ENCODE data around the gene RNU6-1.

The RNU6-1 gene

DNA sequence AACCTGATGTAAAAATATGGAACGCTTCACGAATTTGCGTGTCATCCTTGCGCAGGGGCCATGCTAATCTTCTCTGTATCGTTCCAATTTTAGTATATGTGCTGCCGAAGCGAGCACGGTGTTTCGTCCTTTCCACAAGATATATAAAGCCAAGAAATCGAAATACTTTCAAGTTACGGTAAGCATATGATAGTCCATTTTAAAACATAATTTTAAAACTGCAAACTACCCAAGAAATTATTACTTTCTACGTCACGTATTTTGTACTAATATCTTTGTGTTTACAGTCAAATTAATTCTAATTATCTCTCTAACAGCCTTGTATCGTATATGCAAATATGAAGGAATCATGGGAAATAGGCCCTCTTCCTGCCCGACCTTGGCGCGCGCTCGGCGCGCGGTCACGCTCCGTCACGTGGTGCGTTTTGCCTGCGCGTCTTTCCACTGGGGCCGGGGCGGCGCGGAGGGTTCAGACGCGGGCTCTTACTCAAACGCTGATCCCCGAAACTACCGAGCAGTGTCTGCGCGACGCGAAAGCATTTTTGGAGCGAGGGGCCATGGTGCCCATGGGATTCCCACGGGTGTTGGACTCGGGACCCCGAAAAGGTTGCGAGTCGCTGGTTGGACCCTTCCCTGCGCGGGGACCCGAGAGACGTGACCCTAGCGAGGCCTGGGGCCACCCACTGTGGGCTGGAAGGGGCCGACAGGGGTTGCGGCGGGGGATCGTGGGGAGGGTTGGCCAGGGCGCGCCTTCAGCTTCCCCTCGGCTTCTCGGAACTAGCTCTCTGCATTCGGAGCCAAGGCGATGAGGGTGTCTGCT, at the start of gene RNU6-1:
RNU6-1 (minus strand) TSS at position 117 of the 820 bp plus-strand sequence.
- DNase-seq, result peak; percentile 96

DNA sequence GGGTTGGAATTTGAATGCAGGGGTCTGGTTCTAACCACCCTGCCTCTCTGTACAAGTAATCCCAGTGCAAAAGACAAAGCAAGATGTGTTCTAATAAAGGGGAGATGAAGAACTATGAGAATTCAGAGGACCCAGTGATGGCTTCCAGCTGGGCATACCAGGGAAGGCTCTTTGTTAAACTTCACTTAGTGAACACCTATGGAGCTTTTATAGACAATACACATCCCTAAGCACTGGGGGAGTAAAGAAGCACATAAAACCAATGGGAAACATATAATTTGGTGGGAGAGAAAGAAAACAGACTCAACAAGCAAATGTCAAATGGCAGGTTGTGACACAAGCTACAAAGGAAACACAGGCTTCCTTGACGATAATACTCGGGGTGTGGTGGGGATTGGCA, 47.9 kb upstream of the RNU6-1 start:
- DNase-seq, result no peak

DNA sequence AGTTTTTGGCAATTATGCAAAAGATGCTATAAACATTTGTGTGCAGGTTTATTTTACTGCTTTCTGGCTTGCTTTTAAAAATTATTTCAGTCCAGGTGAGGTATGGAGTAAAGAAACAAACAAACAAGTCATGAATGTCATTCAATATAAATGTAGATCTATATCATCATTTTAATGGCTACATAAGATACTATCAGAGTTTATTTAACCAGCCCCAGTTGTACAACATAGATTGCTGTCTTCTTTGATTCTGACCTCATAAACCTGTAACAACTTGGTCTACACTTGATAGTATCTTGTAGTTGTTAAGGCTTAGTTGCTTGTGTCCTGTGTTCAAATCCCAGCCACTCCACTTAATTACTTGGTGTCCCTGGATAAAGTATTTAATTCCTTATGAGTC, 46.0 kb upstream of the RNU6-1 start:
- no peak for DNase-seq

DNA sequence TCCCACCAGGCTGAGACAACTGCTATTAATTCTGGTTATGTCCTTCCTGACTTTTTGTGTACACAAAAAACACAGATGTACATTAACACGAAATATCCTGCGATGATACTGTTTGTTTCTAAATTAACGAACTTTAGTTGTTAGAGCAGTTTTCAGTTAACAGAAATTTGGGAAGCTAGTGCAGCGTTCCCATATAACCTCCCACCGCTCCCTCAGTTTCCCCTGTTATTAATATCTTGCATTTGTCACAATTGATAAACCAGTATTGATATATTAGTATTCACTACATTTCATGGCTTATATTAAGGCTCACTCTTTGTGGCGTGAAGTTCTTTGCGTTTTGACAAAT, 45.3 kb upstream of the RNU6-1 start:
- no peak for DNase-seq

DNA sequence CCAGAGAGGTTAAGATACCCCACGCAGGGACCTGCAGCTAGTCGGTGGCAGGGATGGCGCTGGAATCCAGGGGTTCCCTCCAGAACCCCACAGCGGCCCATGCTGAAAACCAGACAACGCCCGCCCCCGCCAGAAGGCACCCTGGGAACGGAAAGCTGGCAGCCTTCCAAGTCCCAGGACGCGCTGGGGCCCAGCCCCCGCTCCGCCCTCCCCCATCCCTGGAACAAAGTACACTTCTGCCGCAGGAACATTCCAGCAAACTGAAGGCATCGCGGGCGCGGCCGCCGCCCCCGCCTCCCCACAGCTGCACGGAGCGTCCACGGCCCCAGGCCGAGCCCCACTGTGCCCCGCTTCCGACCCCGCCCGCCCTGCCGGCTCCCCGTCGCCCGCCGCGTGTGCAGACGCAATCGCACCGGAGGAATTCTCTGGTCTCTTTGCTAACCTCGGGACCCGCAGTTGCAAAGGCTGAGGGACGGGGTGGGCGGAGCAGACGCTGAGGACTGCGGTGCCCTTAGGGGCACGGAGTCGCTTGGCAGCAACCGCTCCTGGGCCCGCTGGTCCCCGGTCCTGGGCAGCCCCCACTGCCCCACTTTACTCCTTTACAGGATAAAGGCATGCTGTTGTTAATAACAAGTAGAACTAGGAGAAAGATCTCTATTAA, 44.8 kb upstream of the RNU6-1 start:
- DNase-seq, result peak; percentile 21

DNA sequence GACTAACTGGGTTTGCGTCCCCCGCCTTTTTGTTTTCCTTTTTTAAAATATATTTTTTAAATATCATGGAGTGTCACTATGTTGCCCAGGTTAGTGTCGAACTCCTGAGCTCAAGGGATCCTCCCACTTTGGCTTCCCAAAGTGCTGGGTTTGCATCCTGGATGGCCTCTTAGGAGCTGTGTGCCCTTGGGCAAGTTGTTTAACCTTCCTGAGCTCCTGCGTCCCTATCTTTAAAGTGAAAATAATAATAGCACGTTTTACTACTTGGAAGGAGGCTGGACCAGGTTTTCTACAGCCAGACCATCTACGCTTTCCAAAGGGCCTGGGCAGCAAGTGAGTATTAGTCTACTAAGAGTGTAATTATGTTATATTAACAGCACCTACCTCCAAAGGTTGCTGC, 44.2 kb upstream of the RNU6-1 start:
- no peak for DNase-seq

DNA sequence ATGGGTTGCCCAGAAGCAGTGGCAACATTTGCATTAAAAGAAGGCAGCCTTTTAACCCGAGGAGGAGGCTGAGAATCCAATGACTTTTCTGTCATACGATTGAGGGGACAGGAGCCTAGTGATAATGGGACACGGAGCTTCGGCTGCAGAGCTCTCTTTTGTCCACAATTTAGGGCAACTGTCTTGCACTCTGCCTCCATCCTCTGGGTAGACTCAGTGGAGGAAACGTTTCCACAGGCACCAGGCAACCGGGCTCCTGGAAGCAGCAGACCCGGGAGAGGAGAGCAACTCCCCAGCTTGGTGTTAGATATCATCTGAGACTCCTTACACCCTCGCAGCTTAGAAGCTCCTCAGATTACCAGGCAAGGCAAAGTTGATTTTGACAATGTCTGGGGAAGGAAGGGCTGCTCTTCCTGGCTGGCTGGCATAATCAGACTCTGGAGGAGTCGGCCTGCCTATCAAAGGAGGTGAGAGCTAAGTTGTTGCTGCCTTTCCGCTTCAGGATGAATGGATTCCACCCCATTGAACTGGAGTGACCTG, 43.5 kb upstream of the RNU6-1 start:
- no peak for DNase-seq

DNA sequence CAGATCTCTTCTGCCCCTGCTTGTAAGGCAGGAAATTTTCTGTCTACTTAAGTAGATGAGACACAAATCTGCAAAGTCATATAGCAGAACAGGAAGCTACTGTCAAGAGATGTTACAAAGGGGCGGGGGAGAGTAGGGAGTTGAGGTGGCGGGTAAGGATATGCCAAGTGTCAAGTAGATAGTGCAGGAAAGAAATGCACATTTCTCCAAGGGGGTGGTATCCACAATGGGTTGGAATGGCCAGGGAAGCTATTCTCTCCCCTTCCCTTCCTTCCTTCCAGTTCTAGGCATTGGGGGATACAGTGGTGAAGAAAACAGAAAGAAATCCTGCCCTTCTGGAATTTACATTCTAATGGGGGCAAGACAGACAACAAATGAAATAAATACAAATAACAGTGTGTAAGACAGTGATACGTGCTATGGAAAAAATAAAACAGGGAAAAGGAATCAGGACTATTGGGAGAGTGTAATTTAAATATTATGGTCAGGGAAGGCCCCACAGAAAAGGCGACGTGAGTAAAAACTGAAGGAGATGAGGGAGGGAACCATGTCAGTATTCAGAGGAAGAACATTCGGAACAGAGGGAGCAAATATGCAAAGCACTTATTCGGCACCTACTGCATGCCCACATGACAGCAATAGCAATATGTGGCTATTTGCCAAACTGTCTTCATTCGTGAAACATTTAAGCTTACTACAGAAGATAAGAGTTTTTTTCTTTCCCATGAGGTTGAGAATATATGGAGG, 42.8 kb upstream of the RNU6-1 start:
- DNase-seq, result peak; percentile 21

DNA sequence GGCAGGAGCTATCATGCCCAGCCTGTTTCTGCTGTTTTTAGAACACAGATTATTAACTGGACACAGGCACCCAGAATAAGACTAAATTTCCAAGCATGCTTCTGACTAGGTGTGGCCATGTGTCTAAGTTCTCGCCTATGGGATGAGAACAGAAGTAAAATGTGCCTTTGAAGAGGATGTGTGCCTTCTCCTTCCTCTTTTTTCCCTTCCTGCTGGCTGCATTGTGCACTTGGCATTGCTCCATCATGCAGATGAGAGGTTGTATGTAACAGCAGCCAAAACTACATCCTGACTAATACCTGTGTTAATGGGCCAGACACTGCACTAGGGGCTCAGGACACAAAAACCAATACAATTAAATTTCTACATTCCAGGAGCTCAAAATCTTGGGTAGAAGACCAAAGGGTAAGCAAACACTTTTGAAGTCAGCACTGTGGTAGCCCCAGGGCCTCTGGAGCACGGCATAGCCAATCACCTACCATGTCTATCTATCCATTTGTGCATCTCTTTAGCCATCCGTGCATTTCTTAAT, 40.9 kb upstream of the RNU6-1 start:
- DNase-seq, result no peak

DNA sequence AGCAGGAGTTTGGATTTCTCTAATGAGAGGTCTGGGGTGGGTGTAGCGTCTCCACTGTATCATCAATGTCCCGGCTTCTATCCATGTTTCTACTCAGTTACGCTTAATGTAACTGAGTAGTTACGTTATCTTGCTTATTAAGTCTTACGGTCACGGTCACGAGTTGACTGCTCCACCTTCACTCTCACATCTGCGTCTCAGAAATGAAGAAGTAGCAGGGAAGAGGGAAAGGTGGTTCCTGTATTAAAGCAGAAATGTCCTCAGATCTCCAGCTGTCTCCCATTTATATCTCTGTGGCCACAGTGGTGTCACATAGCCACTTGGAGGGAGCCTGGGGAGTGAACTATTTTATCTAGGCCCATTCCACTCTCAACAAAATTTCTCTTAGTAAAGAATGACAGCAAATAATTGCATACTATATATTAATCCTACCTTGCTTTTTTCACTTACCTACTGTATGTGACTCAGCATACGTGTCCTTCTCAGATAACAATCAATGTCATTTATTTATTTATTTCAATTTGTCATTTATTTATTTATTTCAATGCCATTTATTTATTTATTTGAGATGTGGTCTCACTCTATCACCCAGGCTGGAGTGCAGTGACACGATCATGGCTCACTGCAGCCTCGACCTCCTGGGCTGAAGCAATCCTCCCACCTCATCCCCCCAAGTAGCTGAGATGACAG, 39.7 kb upstream of the RNU6-1 start:
- DNase-seq, result no peak

DNA sequence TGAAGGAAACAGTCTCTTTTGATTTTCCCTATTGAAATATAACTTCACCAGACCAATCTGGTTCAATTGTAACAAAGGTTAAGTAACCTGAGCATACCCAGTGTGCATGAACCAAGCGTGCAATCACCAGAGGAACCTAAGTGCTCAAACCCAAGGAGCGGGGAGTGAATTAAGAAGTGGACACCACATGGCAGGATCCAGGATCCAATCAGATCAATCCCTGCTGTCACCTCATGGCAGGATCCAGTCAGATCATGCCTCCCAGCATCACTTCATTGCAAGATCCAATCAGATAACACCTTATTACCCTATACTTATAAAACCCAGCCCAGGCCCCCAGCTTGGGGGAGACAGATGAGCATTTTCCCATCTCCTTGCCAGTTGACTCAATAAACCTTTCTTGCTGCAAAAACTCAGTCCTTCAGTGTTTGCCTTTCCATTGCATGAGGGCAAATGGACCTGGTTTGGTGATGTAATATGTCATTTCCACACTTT, 38.9 kb upstream of the RNU6-1 start:
- DNase-seq, result no peak

DNA sequence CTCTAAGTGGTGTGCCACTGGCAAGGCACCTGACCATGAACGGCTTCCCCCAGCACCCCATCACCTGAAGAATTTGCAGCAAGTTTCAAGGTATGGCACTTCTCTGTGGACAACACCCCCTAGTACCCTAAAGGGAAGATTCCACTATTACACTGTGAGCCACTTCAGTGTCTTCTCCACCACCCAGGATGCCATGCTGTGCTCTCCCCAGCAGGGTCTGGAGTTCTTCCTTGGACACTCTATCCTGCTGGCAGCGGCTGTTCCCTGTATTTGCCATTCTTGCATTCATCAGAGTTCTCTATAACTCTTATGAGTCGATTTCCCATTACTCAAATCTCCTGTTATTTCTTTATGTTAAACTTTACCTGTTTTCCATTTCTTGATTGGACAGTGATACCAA, 33.9 kb upstream of the RNU6-1 start:
- no peak for DNase-seq

DNA sequence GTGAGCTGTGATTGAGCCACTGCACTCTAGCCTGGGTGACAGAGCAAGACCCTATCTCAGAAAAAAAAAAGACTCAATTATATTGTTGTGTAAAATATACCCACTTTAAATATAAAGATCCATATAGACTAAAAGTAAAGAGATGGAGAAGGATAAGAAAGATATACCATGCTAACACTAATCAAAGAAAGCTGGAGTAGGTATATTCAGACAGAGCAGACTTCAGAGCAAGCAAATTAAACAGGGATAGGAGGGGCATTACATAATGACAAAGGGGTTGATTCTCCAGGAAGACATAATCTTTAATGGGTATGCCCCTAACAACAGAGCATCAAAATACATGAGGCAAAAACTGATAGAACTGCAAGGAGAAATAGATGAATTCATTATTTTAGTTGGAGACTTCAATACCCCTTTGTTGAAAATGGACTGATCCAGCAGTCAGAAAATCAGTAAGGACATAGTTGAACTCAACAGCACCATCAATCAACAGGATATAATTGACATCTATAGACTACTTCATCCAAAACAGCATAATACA, 31.1 kb upstream of the RNU6-1 start:
- DNase-seq, result no peak

DNA sequence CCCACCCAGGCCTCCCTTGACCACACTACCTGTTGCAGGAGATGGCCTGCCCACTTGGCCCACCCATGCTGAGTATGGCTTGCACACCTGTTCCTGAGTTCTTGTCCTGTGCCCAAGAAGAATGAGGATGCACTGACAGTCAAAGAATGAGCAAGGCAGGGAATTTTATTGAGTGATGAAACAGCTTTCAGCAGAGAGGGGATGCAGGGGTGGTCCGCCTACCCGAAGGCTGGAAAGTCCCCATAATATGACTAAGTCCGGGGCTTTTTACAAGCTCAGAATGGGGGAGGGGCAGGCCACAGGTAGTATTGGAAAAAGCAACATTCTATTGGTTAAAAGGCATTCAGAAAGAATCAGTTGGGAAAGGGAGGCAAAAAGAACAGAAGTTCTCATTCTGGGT, 29.9 kb upstream of the RNU6-1 start:
- no peak for DNase-seq

DNA sequence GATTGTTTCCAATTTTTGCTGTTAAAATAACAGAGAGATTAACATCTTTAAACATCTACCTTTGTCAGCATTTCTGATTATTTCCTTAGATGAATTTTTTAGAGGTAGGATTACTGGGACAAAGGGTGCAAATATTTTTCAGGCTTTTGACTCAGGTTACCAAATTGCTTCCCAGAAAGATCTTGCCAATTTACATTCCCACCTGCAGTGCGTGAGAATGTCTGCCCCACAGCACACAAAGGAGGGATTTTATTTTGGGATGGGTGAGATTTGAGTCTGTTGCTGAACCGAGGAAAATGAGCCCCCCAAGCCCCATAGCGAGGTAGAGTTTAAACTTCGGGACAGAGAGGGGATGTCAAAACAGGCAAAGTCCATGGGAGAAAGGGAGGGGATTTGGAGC, 25.9 kb upstream of the RNU6-1 start:
- no peak for DNase-seq

DNA sequence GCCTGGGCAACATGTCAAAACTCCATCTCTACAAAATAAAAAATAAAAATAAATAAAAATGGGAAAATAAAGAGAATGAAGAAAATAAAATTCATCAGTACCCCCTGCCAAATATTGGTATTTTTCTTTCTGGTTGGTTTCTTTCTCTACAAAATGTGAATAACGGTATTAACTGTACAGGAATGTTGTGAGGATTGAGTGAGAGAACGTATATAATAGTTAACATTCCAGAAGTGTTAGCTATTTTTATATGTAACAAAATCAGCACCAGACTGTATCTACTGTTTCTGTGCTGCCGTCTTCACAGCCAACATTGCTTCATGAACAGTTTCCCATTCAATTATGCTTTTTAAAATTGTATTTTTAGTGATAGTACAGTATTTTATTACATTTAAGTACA, 25.5 kb upstream of the RNU6-1 start:
- no peak for DNase-seq

DNA sequence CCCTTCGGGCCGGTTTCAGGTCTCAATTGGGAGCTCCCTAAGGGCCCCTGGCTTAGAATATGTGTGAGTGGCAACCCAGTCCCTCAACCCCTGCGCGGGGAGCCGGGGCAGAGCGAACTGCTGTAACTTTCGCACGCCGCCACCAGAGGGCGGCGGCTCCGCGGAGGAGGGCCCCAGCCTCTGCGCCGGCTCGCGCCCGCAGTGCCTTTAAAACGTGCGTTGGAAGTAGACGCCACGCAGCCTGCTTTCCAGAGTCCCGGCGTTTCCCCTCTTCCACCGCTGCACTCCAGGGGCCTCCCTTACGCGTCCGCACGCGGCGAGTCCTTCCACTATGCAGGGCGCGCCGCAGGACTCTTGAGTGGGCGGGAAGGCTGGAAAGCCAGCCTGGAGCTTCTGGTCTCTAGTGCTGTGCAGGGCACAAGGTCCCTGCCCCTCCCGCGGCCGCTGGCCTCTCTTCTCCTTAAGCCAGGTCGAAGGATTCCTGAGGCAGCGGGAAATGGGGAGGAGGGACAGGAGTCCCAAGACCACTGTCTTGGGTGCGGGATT, 23.7 kb upstream of the RNU6-1 start:
- DNase-seq, result peak; percentile 69

DNA sequence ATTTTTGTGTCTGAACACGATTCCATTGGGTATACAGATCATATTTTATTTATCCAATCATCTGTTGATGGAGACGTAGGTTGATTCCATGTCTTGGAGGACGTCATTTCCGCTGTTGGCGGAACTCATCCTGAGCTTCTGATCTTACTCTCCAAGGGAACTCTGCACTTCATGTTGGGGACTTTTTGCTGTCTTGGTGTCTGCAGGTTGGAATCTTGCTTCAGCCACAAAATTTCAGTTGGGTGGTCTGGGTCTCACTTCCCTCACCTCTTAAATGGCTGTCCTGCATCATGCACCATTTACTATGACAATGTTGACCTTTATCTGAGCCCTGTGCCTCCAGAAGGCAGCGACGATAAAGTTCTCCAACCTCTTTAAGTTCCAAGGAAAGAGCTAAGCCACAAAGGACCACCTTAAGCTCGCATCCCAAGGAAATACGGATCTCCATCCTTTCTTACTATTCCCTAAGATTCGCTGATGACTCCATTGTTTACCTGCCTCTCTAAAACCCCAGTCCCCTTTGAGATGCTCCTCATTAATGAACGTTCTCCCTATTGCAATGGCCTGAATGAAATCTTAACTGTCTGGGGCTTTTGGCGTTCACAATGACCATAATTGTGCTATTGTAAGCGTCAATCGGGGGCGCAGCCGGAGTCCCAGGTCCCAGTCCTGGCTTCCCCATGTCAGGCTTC, 23.1 kb upstream of the RNU6-1 start:
- DNase-seq, result no peak

DNA sequence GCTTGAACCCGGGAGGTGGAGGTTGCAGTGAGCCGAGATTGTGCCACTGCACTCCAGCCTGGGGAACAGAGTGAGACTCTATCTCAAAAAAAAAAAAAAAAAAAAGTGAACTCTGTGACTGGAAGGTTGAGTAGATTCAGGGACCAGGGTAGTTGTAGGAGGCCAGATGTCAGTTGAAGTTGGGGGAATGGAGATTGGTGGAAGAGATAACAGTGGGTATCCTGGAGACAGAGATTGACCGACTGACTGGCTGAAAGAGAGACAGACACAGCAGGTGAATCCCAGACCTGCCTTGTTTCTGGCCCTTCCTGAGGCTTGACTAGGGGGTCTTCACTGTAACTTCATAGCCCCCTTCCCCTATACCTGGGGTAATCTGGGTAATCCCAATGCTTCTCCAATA, 22.1 kb upstream of the RNU6-1 start:
- no peak for DNase-seq

DNA sequence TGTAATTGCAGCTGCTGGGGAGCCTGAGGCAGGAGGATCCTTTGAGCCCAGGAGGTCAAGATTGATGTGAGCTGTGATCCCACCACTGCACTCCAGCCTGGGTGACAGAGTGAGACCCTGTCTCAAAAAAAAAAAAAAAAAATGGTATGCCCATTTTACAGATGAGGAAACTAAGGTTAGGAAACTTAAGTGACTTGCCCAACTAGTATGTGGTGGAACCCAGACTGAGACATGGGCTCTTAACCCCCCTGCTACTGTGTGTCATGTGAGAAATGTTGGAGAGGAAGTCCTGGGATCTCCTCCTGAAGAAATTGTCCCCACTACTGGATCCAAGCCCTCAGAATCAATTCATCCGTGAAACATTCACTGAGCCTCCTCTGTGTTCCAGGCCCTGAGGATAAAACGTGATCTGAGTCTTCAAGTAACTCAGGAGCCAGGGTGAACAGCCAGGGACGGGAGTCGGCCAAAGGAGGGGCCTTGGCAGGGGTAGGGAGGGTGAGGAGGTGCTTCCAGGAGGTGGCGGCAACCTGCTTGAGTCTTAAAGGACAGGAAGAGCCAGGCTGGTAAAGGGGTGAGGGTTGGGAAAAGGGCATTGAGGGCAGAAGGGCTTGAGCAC, 19.6 kb upstream of the RNU6-1 start:
- no peak for DNase-seq

DNA sequence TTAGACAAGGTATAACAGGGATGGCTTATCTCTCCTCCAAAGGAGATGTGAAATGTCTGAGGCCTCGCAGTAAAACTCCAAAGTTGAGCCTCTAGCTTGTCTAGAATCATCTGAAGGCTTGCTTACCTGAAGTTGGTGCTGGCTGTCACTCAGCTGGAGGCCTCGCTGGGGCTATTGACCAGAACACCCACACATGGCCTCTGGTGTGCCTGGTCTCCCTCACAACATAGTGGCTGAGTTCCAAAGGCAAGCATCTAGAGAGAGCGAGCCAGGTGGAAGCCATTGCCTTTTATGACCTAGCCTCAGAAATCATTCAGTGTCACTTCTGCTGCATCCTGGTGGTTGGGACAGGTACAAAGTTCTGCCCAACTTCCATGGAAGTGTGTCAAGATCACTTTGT, 17.4 kb upstream of the RNU6-1 start:
- no peak for DNase-seq
